Measurements from ENCODE around the gene QRICH2.

- TF ChIP-seq CTCF (conservative IDR thresholded peaks at IDR 0.05 in 1 of 2, IDR thresholded peaks at IDR 0.05 in 1 of 2; ENCODE audit: extremely low read depth in 1 of 2, insufficient read depth in 1 of 2, low read depth in 1 of 2, low read length in 2 of 2) (no peak), EZH2 (IDR thresholded peaks at IDR 0.05; ENCODE audit: borderline replicate concordance, low read length) (no peak)
Observed at GRCh38 chr17:76274112-76274956, 33.7 kb downstream of the QRICH2 start.

Measured in mammary epithelial cell (primary cell).